A673 (cell line): ENCODE measurements around the gene SDK1. TPM values are rescaled to one million over a fixed set of nuclear protein-coding genes. Genes with fewer than 3 reads are reported as not detected.
"Not testable (repeated sequence)": the region's sequence is repeated elsewhere in the genome, so short reads cannot be mapped to it uniquely, and the experiment has no call there.

Experiments used
- BruUV-seq: library from RNA; stranded (reverse); fragments of 400-500 nt; replicated peaks from 2 replicates; lab custom pipeline; 2021; lab: Mats Ljungman, UMichigan
- CTCF ChIA-PET: fragments of 300-600 bp; sonication (Branson Sonifier 250); formaldehyde crosslinking; loops from one replicate; lab custom pipeline; 2022; ENCODE audit warnings: antibody characterized with exemption; lab: Charles Lee
- POLR2A ChIA-PET: fragments of 300-600 bp; sonication (Branson Sonifier 250); formaldehyde crosslinking; loops from one replicate; lab custom pipeline; 2022; ENCODE audit warnings: antibody characterized with exemption; ENCODE audit not compliant: low non-redundant PET; lab: Charles Lee
- DNase-seq: peaks from one replicate; pipeline ENCODE4 v3.0.0-alpha.2; 2015; ENCODE audit warnings: low spot score
- H3K27ac ChIP-seq: fragments of 200-600 bp; sonication (generic); 2 replicates; pipeline ENCODE4 v1.5.1; 2016; ENCODE audit warnings: mixed run types, low read depth, mild to moderate bottlenecking, mixed read lengths, antibody characterized with exemption, low read length; ENCODE audit not compliant: poor library complexity, severe bottlenecking
- H3K27me3 ChIP-seq: fragments of 200-600 bp; sonication (generic); replicated peaks from 2 replicates; pipeline ENCODE4 v1.6.1; 2017; ENCODE audit warnings: mixed run types, low read depth, mild to moderate bottlenecking, mixed read lengths, antibody characterized with exemption, low read length; ENCODE audit not compliant: insufficient read depth, poor library complexity
- H3K36me3 ChIP-seq: fragments of 200-600 bp; sonication (generic); 2 replicates; pipeline ENCODE4 v1.6.1; 2016; ENCODE audit warnings: mixed run types, mild to moderate bottlenecking, mixed read lengths, antibody characterized with exemption, low read length; ENCODE audit not compliant: insufficient read depth, poor library complexity, severe bottlenecking
- H3K4me1 ChIP-seq: fragments of 200-600 bp; sonication (generic); 2 replicates; pipeline ENCODE4 v1.6.1; 2017; ENCODE audit warnings: mixed run types, mild to moderate bottlenecking, mixed read lengths, antibody characterized with exemption, low read length; ENCODE audit not compliant: insufficient read depth, poor library complexity, severe bottlenecking
- H3K4me3 ChIP-seq: fragments of 200-600 bp; sonication (generic); 2 replicates; pipeline ENCODE4 v1.5.1; 2016; ENCODE audit warnings: low read depth, mixed run types, mild to moderate bottlenecking, mixed read lengths, low read length; ENCODE audit not compliant: poor library complexity, severe bottlenecking
- H3K9me3 ChIP-seq: fragments of 200-600 bp; sonication (generic); 2 replicates; pipeline ENCODE4 v1.6.1; 2016; ENCODE audit warnings: mixed run types, low read depth, mild to moderate bottlenecking, mixed read lengths, antibody characterized with exemption, low read length; ENCODE audit not compliant: poor library complexity, severe bottlenecking
- EZH2 ChIP-seq: fragments of 200-600 bp; sonication (generic); IDR thresholded peaks from 2 replicates; pipeline ENCODE4 v1.6.1; 2017; ENCODE audit warnings: borderline replicate concordance, low read depth, mild to moderate bottlenecking, mixed read lengths, antibody characterized with exemption, low read length; ENCODE audit not compliant: poor library complexity, severe bottlenecking
- intact Hi-C: fragments of 100-400 bp; cut with micrococcal nuclease; formaldehyde crosslinking; loops from one replicate; pipeline ENCODE4 v1.10.0; 2022; ENCODE audit not compliant: unreplicated experiment
- total RNA-seq: library from RNA; stranded (reverse); gene quantifications from 2 replicates; pipeline ENCODE4 v1.2.3, GENCODE V29; 2021
- TF ChIP-seq, protein P1 (sequence below): fragments of 300-800, 200-600 bp; sonication (generic); conservative IDR thresholded peaks from 2 replicates; pipeline ENCODE4 v1.5.1; 2017; ENCODE audit warnings: low read depth, mild to moderate bottlenecking, antibody characterized with exemption, low read length, moderate library complexity, mixed read lengths

The SDK1 gene
- total RNA-seq, 1 experiment from 2014 or later, result 14.7 TPM

DNA sequence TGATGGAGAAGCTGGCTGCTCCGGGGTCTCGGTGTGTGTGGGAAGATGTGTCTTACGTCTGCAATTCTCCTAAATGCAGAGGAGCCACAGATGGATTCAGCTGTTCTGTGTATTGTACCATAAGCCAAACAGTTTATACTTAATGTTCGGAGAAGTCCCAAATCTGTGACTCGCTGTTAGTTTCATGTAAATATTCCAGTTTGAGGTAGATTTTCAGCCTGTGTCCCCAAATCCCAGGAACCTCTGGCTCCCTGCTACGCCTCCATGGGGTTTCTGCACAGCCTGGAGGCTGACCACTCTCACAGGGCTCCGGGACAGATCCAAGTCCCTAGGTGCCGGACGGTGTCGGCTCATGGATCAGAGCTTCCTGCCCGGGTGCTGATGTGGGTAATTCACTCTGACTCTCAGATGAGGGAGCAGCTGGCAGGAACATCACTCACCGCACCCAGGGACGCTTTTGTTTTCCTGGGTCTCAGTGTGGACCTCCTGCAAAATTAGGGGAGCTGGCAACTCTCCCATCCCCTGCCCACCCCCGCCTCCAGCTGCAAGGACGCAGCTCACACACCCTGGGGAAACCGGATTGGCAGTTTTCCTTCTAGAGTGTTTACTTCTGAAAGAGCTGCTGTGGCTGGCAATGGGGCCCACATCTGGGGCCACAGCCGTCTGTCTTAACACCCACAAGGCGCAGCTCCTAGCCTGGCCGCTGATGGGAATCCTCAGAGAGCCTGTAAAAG lies 960.0 kb downstream of the SDK1 start:
- BruUV-seq, result no TSS peak
- CTCF ChIA-PET, result no interaction called here

DNA sequence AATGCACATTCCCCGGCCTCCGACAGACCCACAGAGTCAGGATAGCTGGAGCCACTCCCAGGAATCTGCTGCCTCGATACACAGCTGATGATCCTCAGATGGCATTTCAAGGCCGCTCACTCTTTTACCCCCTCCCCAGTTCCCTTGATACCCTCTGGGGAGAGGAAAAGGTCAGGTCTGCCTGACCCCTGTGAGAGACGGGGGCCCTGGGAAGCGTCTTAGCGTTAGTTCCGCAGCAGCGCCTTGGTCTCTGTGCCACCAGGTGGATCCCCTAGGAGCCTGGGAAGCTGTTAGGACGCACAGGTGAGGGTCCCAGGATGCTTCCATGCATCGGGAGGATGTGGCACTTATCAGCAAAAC lies 960.5 kb downstream of the SDK1 start:
- H3K36me3 ChIP-seq, result no peaks in the 10 kb centered on the region
- no peak for DNase-seq
- no TSS peak for BruUV-seq
- TF ChIP-seq EZH2, result no peak
- TF ChIP-seq, protein P1, sequence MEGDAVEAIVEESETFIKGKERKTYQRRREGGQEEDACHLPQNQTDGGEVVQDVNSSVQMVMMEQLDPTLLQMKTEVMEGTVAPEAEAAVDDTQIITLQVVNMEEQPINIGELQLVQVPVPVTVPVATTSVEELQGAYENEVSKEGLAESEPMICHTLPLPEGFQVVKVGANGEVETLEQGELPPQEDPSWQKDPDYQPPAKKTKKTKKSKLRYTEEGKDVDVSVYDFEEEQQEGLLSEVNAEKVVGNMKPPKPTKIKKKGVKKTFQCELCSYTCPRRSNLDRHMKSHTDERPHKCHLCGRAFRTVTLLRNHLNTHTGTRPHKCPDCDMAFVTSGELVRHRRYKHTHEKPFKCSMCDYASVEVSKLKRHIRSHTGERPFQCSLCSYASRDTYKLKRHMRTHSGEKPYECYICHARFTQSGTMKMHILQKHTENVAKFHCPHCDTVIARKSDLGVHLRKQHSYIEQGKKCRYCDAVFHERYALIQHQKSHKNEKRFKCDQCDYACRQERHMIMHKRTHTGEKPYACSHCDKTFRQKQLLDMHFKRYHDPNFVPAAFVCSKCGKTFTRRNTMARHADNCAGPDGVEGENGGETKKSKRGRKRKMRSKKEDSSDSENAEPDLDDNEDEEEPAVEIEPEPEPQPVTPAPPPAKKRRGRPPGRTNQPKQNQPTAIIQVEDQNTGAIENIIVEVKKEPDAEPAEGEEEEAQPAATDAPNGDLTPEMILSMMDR, result no peak
- no peaks in the 10 kb centered on the region for H3K27me3 ChIP-seq
- CTCF ChIA-PET, result no interaction called here
- no peak overlapping the region for H3K27ac ChIP-seq
- no peaks in the 10 kb centered on the region for H3K9me3 ChIP-seq
- H3K4me3 ChIP-seq, result no peak overlapping the region
- no peaks in the 10 kb centered on the region for H3K4me1 ChIP-seq
- intact Hi-C loops, result no loop called here
- POLR2A ChIA-PET, result no interaction called here

More for the DNA sequence above, 960.0 kb downstream of the SDK1 start:
- Histone ChIP-seq H3K36me3 (no peaks in the 10 kb centered on the region), H3K4me1 (no peaks in the 10 kb centered on the region), H3K27ac (no peak overlapping the region), H3K4me3 (no peak overlapping the region), H3K27me3 (no peaks in the 10 kb centered on the region), H3K9me3 (no peaks in the 10 kb centered on the region)
- intact Hi-C loops, result no loop called here
- POLR2A ChIA-PET, result interaction anchor here (0.5 kb wide), 1 partner anchor 32 kb away, joined by 3 read pairs; no protein-coding TSS in a partner anchor
- no peak for TF ChIP-seq EZH2
- TF ChIP-seq, protein P1, result no peak
- DNase-seq, result no peak

DNA sequence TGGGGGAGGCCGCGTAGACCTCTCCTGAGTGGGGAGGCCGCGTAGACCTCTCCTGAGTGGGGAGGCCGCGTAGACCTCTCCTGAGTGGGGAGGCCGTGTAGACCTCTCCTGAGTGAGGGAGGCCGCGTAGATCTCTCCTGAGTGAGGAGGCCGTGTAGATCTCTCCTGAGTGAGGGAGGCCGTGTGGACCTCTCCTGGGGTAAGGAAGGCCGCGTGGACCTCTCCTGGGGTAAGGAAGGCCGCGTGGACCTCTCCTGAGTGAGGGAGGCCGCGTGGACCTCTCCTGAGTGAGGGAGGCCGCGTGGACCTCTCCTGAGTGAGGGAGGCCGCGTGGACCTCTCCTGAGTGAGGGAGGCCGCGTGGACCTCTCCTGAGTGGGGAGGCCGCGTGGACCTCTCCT lies 963.2 kb downstream of the SDK1 start:
- DNase-seq, H3K36me3 ChIP-seq, H3K4me3 ChIP-seq, CTCF ChIA-PET, H3K9me3 ChIP-seq, H3K4me1 ChIP-seq, H3K27me3 ChIP-seq, BruUV-seq, H3K27ac ChIP-seq, intact Hi-C loops, POLR2A ChIA-PET: not testable (repeated sequence)

DNA sequence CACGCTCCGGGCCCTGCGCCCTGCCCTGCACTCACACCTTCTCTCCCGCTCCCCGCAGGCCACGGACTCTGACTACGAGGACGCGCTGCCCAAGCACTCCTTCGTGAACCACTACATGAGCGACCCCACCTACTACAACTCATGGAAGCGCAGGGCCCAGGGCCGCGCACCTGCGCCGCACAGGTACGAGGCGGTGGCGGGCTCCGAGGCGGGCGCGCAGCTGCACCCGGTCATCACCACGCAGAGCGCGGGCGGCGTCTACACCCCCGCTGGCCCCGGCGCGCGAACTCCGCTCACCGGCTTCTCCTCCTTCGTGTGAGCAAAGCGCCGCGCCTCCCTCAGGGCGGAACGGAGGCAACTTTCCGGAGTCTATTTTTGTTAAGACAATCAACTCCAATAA lies 964.0 kb downstream of the SDK1 start:
- Histone ChIP-seq H3K9me3 (no peaks in the 10 kb centered on the region), H3K4me3 (no peak overlapping the region), H3K4me1 (no peaks in the 10 kb centered on the region), H3K27me3 (no peaks in the 10 kb centered on the region), H3K36me3 (no peaks in the 10 kb centered on the region), H3K27ac (no peak overlapping the region)
- ChIA-PET POLR2A (no interaction called here), CTCF (no interaction called here)
- BruUV-seq, result no TSS peak
- intact Hi-C loops, result no loop called here
- DNase-seq, result no peak
- no peak for TF ChIP-seq EZH2
